Mesodermal cell (in vitro differentiated cells): ENCODE measurements around the gene PLPP7. TPM values are rescaled to one million over a fixed set of nuclear protein-coding genes. Genes with fewer than 3 reads are reported as not detected.
"Not testable (repeated sequence)": the region's sequence is repeated elsewhere in the genome, so short reads cannot be mapped to it uniquely, and the experiment has no call there.

Experiments used
- H3K27ac ChIP-seq: 2 replicates; pipeline ENCODE4 v1.7.0; 2013; ENCODE audit warnings: mild to moderate bottlenecking, low read depth, low read length, moderate library complexity; ENCODE audit not compliant: severe bottlenecking
- H3K36me3 ChIP-seq: 2 replicates; pipeline ENCODE4 v1.7.1; 2013; ENCODE audit warnings: mild to moderate bottlenecking, low read length, moderate library complexity; ENCODE audit not compliant: control insufficient read depth, insufficient read depth
- H3K4me1 ChIP-seq: one replicate; pipeline ENCODE4 v1.7.1; 2013; ENCODE audit warnings: mild to moderate bottlenecking, low read length; ENCODE audit not compliant: insufficient read depth, control insufficient read depth, poor library complexity, severe bottlenecking
- H3K4me3 ChIP-seq: 2 replicates; pipeline ENCODE4 v1.7.0; 2013; ENCODE audit warnings: low read length, control low read depth, mild to moderate bottlenecking; ENCODE audit not compliant: insufficient read depth, poor library complexity, severe bottlenecking; ENCODE audit errors: extremely low read depth
- H3K9me3 ChIP-seq: 2 replicates; pipeline ENCODE4 v1.7.1; 2013; ENCODE audit warnings: mild to moderate bottlenecking, low read length, moderate library complexity; ENCODE audit not compliant: control insufficient read depth
- WGBS, 2 experiments: methylation state at CpG; one replicate each; pipeline ENCODE4 v1.1.5; 2013; ENCODE audit warnings: missing lambda C conversion rate in 2 of 2; ENCODE audit not compliant: insufficient coverage in 2 of 2; 5-methylcytosine and 5-hydroxymethylcytosine counted together
- polyA plus RNA-seq, 2 experiments: library from polyadenylated mRNA; stranded (reverse); fragments of 50-300 nt; gene quantifications; one replicate each; pipeline ENCODE4 v1.2.3, GENCODE V29; 2013

The PLPP7 gene
- 2.9 TPM for polyA plus RNA-seq (2013, experiment 1 of 2)
- 2.5 TPM for polyA plus RNA-seq (2013, experiment 2 of 2)

DNA sequence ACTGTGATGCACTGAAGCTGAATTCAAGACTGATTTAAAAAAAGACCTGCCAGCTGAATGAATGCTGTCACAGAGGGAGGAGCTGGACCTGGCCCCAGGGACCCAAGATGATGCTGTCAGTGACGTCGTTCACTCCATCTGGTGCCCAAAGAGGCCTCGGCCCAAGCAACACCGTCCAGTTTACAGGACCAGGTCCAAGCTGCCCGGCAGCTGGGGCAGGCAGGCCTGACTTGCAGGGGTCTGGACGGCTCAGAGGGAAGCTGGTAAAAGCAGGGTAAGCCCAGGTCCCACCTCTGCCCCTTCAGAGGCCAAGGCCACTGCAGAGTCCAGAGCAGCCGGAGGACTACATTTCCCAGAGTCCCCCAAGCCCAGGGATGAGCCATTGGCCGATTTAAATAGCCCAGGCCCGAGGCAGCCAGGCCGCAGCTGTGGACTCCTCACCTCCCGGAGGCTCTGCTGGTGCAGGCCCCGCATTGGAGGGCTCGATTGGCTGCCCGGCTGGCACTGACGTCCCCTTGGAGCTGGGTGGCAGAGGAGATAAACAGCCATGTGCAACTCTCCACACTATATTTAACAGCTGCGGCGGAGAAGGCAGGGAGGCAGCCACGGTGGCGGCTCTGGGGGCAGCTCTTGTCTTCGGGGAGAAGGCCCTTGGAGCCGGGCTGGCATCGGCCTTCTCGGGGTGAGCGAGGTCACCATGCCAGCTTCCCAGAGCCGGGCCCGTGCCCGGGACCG lies at the start of gene PLPP7:
Gene PLPP7, plus strand, starts transcription at position 423 of the 735 bp plus-strand sequence. Its CDS starts 275 bp downstream, at position 698.
- peak within 1 kb of the TSS; percentile 11 for H3K4me3 ChIP-seq

DNA sequence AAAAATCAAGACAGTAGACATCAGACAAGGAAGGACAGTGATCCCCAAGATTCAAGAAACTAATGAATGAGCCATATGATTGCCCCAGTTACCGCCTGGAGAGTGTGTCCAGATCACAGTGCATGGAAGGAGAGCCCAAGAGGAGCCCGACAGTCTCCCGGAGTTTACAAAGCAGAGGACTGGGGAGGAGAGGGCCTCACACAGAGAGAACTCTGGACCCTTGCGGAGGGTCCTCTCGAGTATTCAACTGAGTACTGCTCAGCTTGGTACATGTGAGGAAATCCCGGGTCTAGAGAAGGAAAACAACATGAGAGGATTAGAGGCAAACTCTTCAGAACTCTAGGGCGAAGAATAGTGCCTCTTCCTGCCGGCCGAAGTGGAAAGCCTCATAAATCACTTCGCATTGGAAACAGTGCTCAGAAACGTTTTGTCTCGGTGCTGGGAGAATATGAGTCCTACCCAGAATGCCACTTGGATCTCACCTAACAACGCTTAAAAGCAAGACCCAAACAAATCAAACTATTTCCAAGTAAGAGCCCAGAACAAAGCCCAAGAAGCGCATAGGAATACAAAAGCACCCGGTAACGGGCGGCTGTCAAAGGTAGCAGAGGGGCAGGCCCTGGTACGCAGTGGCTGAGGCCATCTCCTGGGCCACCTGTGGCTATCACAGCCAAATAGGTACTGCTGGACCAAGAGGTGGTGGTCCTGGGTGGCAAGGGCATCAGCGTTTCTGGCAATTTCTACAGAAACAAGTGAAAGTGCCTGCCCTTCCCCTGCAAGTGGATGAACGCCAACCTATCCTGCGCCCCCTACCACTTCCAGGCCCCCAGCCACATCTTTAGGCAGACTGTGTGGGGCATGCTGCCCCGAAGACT lies 49.2 kb upstream of the PLPP7 start:
- Histone ChIP-seq H3K4me1 (peaks cover 20% of the 10 kb centered on the region), H3K9me3 (peaks cover 7% of the 10 kb centered on the region), H3K27ac (no peak overlapping the region), H3K36me3 (peaks cover 7% of the 10 kb centered on the region), H3K4me3 (no peak overlapping the region)
- 91 to 94% methylated on average over 19 to 21 of the region's 22 CpGs for WGBS, 2 experiments

More for the DNA sequence above, at the start of gene PLPP7:
- no peaks in the 10 kb centered on the region for H3K36me3 ChIP-seq
- no peak within 1 kb of the TSS for H3K27ac ChIP-seq
- H3K4me1 ChIP-seq, result peaks cover 5% of the 10 kb centered on the region
- WGBS, 2 experiments, result 62 to 65% methylated on average over 20 to 28 of the region's 28 CpGs
- no peaks in the 10 kb centered on the region for H3K9me3 ChIP-seq

DNA sequence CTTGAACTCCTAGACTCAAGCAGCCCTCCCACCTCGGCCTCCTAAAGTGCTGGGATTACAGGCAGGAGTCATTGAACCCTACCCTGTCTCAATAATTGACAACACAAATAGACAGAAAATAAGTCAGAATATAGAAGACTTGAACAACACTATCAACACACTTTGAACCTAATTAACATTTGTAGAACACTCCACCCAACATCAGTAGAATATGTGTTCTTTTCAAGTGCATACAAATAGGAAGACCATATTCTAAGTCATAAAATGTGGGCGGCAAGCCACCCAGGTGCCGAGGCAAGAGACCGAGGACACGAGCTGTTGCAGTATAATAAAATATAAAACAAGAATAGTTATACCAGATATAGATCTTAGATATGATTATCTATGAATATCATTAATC lies 45.2 kb upstream of the PLPP7 start:
- H3K9me3 ChIP-seq, H3K4me3 ChIP-seq, H3K36me3 ChIP-seq, H3K27ac ChIP-seq, H3K4me1 ChIP-seq: not testable (repeated sequence)
- no CpG with 5 or more reads among the region's 5 CpGs for WGBS, 2 experiments

DNA sequence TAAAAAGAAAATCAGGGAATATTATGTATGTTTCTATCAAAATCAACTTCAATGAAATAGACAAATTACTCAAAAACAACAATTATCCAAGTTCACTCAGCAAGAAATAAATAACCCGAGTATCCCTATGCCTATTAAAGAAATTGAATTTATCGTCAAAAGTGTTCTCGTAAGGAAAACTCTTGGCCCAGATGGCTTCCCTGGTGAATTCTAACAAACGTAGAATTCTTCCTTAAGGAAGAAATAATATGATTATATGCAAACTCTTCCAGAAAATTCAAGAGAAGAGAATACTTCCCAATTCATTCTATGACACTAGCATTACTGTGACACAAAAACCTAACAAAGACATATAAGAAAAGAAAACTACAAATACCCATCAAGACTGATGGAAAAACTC lies 42.9 kb upstream of the PLPP7 start:
- Histone ChIP-seq H3K9me3 (peaks cover 7% of the 10 kb centered on the region), H3K36me3 (no peaks in the 10 kb centered on the region), H3K27ac (no peak overlapping the region), H3K4me1 (no peaks in the 10 kb centered on the region), H3K4me3 (no peak overlapping the region)
- 85% methylated on average over 3 of the region's 4 CpGs; no CpG with 5 or more reads in 1 of the 2 experiments for WGBS, 2 experiments

DNA sequence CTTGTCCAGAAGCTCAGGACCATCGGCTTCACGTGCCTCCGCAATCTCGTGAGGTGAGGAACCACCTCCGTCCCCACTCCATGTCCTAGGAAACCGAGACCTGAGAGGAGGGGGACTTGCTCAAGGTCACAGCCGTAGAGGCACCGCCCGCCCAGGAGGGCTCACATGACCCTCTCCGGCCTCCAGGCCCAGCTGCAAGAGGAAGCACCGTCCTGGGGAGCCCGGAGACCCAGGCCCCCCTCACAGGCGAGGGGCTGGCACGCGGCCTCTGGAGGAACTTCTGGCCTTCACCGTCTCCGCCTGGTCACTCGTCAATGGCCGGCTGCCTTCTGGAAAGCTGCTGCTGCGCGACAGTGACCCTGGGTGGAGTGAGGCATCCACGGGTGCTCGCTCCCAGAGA lies 37.4 kb upstream of the PLPP7 start:
- H3K4me1 ChIP-seq, result peaks cover 5% of the 10 kb centered on the region
- 93% methylated on average over 20 to 23 of the region's 23 CpGs for WGBS, 2 experiments
- no peaks in the 10 kb centered on the region for H3K36me3 ChIP-seq
- H3K27ac ChIP-seq, result no peak overlapping the region
- H3K4me3 ChIP-seq, result no peak overlapping the region
- H3K9me3 ChIP-seq, result no peaks in the 10 kb centered on the region

DNA sequence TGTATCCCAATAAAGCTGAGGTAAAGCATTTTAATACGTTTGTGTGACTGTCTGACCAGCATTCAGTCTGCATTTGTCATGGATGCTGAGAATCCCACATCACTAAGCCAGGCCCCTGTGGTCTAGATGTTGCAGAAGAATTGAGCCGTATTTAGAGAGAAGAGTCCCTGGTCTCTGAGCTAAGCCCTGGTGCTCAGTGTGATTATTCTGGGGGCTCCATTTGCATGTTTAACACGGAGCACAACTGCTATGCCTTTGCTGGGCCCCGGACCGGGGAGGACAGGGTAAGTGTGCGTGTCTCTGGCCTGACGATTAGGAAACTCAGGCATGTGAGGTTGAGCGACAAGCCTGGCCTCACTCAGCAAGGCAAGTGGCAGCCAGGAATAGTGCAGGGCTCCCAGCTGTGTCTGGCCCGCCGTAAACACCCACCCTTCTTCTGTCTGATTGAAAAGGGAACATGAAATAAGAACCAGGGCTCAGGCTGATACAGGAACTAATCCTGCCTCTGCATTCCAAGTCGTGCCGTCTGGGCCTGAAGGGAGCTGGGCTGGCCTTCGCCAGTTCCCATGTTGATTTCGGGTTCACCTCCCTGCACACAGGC lies 35.5 kb upstream of the PLPP7 start:
- Histone ChIP-seq H3K9me3 (no peaks in the 10 kb centered on the region), H3K4me1 (peaks cover 5% of the 10 kb centered on the region), H3K27ac (peak overlapping the region; percentile 64), H3K36me3 (no peaks in the 10 kb centered on the region), H3K4me3 (no peak overlapping the region)
- whole genome bisulfite sequencing, 2 experiments, result 85% methylated on average over 12 to 14 of the region's 14 CpGs

DNA sequence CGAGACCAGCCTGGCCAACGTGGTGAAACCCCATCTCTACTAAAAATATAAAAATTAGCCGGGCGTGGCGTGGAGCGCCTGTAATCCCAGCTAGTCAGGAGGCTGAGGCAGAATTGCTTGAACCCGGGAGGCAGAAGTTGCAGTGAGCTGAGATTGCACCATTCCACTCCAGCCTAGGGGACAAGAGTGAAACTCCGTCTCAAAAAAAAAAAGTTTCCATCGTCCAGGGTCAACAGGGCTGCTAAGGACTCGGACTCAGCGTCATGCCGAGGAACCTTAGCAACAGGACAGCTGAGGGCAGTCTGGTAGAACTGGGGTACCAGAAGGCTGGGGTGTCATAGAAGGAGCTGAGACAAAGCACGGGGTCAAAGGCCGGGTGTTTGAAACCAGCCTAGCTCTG lies 34.9 kb upstream of the PLPP7 start:
- peak overlapping the region; percentile 64 for H3K27ac ChIP-seq
- no peaks in the 10 kb centered on the region for H3K36me3 ChIP-seq
- no peak overlapping the region for H3K4me3 ChIP-seq
- no peaks in the 10 kb centered on the region for H3K9me3 ChIP-seq
- peaks cover 5% of the 10 kb centered on the region for H3K4me1 ChIP-seq
- WGBS, 2 experiments, result 91 to 97% methylated on average over 9 to 12 of the region's 14 CpGs

DNA sequence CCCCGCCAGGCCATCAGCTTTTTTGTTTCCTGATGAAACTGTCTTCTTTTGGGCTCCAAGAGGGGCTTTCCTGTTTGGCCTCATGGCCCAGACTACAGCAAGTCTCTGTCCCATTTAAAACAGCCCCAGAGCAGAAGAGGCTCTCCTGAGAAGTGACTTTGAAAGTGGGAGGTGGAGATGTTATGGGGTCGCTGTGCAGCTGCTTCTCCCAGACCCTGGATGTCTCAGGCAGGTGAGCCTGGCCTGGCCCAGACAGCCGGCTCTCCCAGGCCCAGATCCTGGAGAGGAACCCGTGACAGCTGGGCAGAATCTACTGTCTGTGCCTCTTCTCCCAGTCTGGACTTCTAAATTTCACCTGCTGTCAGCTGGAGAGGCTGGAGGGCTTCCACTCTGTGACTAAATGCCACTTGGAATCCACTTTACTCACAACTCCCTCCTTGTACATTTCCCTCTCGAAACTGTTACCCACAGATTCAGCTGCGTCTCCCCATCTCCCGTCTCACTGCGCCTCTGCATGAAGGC lies 33.8 kb upstream of the PLPP7 start:
- Histone ChIP-seq H3K36me3 (peaks cover 5% of the 10 kb centered on the region), H3K9me3 (no peaks in the 10 kb centered on the region), H3K27ac (peak overlapping the region; percentile 36), H3K4me1 (peaks cover 5% of the 10 kb centered on the region), H3K4me3 (no peak overlapping the region)
- WGBS, 2 experiments, result 86 to 100% methylated on average over 4 to 8 of the region's 8 CpGs

DNA sequence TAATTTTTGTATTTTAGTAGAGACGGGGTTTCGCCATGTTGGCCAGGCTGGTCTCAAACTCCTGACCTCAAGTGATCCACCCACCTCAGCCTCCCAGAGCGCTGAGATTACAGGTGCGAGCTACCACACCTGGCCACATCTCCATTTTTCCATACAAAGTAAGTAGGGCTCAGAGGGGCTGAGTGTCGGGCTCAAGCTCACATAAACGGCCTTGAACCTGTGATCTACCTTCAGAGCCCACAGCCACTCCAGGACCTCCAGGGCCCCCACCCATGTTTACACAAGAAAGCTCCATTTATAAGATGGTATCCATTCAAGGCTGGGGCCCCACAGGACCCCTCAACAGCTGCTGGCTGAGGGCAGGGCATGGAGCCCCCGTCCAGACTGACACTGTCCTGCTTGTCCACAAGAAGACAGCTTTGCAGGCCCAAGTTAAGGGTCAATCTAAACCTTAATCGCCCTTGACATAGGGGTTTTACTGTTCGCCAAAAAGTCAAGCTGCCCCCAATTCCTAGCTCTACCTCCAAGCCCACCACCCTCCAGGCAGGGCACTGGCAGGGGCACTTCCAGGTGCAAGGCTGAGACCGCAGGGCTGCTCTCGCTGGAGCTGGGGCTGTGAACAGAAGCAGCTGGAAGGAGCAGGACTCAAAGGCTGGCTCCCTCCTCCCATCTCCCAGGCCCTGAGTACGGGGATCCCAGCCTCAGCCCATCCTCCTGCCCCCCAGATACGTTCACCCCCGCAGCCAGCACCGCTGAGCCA lies 32.1 kb upstream of the PLPP7 start:
- H3K36me3 ChIP-seq, result peaks cover 6% of the 10 kb centered on the region
- no peaks in the 10 kb centered on the region for H3K9me3 ChIP-seq
- H3K4me3 ChIP-seq, result no peak overlapping the region
- 89 to 93% methylated on average over 9 to 10 of the region's 15 CpGs for WGBS, 2 experiments
- no peak overlapping the region for H3K27ac ChIP-seq
- H3K4me1 ChIP-seq, result peaks cover 5% of the 10 kb centered on the region

DNA sequence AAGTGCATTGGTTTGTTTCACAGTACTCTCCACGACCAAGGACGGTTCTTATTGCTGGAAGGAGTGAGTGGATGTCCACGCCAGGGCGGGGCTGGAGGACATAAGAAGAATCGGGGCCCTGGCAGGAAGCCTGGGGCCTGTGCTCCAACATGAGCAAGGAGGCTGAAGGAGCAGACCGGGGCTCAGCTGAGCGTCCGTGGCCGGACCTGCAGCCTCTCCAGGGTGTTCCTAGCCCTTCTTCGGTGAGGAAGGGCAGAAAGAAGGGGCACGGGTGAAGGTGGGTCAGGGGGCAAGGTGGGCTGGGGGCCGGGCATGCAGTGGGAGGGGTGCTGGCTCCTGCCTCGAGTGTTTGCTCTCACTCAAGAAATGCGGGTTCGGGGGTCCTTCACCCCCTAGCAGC lies 31.3 kb upstream of the PLPP7 start:
- no peak overlapping the region for H3K4me3 ChIP-seq
- H3K9me3 ChIP-seq, result no peaks in the 10 kb centered on the region
- H3K27ac ChIP-seq, result no peak overlapping the region
- H3K36me3 ChIP-seq, result peaks cover 6% of the 10 kb centered on the region
- peaks cover 5% of the 10 kb centered on the region for H3K4me1 ChIP-seq
- 93 to 94% methylated on average over 13 to 15 of the region's 15 CpGs for WGBS, 2 experiments
